HCT116 (cell line): ENCODE measurements around the gene LYST. TPM values are rescaled to one million over a fixed set of nuclear protein-coding genes. Genes with fewer than 3 reads are reported as not detected.

Experiments used
- ATAC-seq: fragments of 200-7000 bp; cut with Tn5 transposase; 2 replicates; pipeline ENCODE4 v1.9.1; 2020; ENCODE audit warnings: mild to moderate bottlenecking, moderate library complexity
- BruUV-seq: library from RNA; stranded (reverse); fragments of 400-500 nt; replicated peaks from 2 replicates; lab custom pipeline; 2021; lab: Mats Ljungman, UMichigan
- CTCF ChIA-PET: fragments of 300-600 bp; sonication (Branson Sonifier 250); formaldehyde crosslinking; loops from one replicate; lab custom pipeline; 2021; ENCODE audit warnings: antibody characterized with exemption; lab: Charles Lee
- POLR2A ChIA-PET: fragments of 300-600, 350-600 bp; sonication (Branson Sonifier 250); formaldehyde crosslinking; loops from one replicate; lab custom pipeline; 2021; ENCODE audit warnings: antibody characterized with exemption; lab: Charles Lee
- RAD21 ChIA-PET, 2 experiments: fragments of 300-600 bp; sonication (Branson Sonifier 250); formaldehyde crosslinking; loops; one replicate each; lab custom pipeline; 2023; ENCODE audit warnings: low total read pairs in 2 of 2; ENCODE audit not compliant: uncharacterized antibody in 2 of 2, unreplicated experiment in 2 of 2, low non-redundant PET in 1 of 2; lab: Charles Lee
- DNase-seq: peaks from one replicate; pipeline ENCODE4 v3.0.0-alpha.2; 2010; ENCODE audit warnings: low read depth, low spot score
- H2AFZ ChIP-seq: fragments of 200-600 bp; shearing (Covaris generic), sonication (generic); 2 replicates; pipeline ENCODE4 v1.6.1; 2017; ENCODE audit warnings: low read depth, mixed run types, mixed read lengths, antibody characterized with exemption, low read length; ENCODE audit not compliant: poor library complexity, severe bottlenecking
- H3K27ac ChIP-seq: 2 replicates; pipeline ENCODE4 v1.5.1; 2012; ENCODE audit warnings: low read depth, low read length
- H3K27me3 ChIP-seq: fragments of 200-600 bp; sonication (generic); 2 replicates; pipeline ENCODE4 v1.6.1; 2016; ENCODE audit warnings: mixed run types, low read length, mixed read lengths; ENCODE audit not compliant: insufficient read depth
- H3K36me3 ChIP-seq, 2 experiments: fragments of 200-500 bp in 1 of 2; fragments of 200-600 bp in 1 of 2; sonication (Bioruptor generic) in 1 of 2; sonication (generic) in 1 of 2; 2 replicates each; pipeline versions ENCODE4 v1.5.1 to v1.6.1; 2014 to 2016; ENCODE audit warnings: low read length in 2 of 2, inconsistent platforms in 1 of 2, mixed read lengths in 1 of 2, mixed run types in 1 of 2; ENCODE audit not compliant: insufficient read depth in 2 of 2, control insufficient read depth in 1 of 2
- H3K4me1 ChIP-seq, 2 experiments: fragments of 200-600 bp in 1 of 2; sonication (generic) in 1 of 2; 2 replicates each; pipeline versions ENCODE4 v1.5.1 to v1.6.1; 2012 to 2017; ENCODE audit warnings: low read length in 2 of 2, inconsistent platforms in 1 of 2, mild to moderate bottlenecking in 1 of 2, mixed read lengths in 1 of 2, mixed run types in 1 of 2, moderate library complexity in 1 of 2; ENCODE audit not compliant: insufficient read depth in 2 of 2, control insufficient read depth in 1 of 2
- H3K4me2 ChIP-seq: fragments of 200-600 bp; sonication (generic); 2 replicates; pipeline ENCODE4 v1.6.1; 2017; ENCODE audit warnings: mixed run types, low read length, mixed read lengths
- H3K4me3 ChIP-seq, 2 experiments: fragments of 200-600 bp in 1 of 2; sonication (generic) in 1 of 2; replicated peaks in 1 of 2; 2 replicates each; pipeline ENCODE4 v1.5.1; 2011 to 2016; ENCODE audit warnings: low read length in 2 of 2, control low read depth in 1 of 2, low read depth in 1 of 2, mild to moderate bottlenecking in 1 of 2, mixed read lengths in 1 of 2, mixed run types in 1 of 2
- H3K79me2 ChIP-seq: fragments of 200-600 bp; sonication (generic); 2 replicates; pipeline ENCODE4 v1.6.1; 2017; ENCODE audit warnings: mild to moderate bottlenecking, mixed run types, low read length, moderate library complexity, mixed read lengths; ENCODE audit not compliant: insufficient read depth
- H3K9ac ChIP-seq: fragments of 200-600 bp; sonication (generic); 2 replicates; pipeline ENCODE4 v1.6.1; 2016; ENCODE audit warnings: low read length, mixed read lengths
- H3K9me2 ChIP-seq: fragments of 200-600 bp; sonication (generic), shearing (Covaris generic); 2 replicates; pipeline ENCODE4 v1.6.1; 2017; ENCODE audit warnings: mixed run types, mild to moderate bottlenecking, moderate library complexity; ENCODE audit not compliant: insufficient read depth
- H3K9me3 ChIP-seq, 2 experiments: fragments of 200-500 bp in 1 of 2; fragments of 200-600 bp in 1 of 2; sonication (Bioruptor generic) in 1 of 2; sonication (generic) in 1 of 2; 2 replicates each; pipeline ENCODE4 v1.6.1; 2014 to 2017; ENCODE audit warnings: low read length in 2 of 2, mixed read lengths in 2 of 2, inconsistent platforms in 1 of 2, low read depth in 1 of 2, mild to moderate bottlenecking in 1 of 2, mixed run types in 1 of 2, moderate library complexity in 1 of 2; ENCODE audit not compliant: control insufficient read depth in 1 of 2, insufficient read depth in 1 of 2
- H4K20me1 ChIP-seq: fragments of 200-600 bp; sonication (generic), shearing (Covaris generic); 2 replicates; pipeline ENCODE4 v1.6.1; 2017; ENCODE audit warnings: mixed run types, mild to moderate bottlenecking, moderate library complexity; ENCODE audit not compliant: insufficient read depth
- CEBPB ChIP-seq: IDR thresholded peaks from 2 replicates; pipeline ENCODE4 v1.6.1; 2012; ENCODE audit warnings: low read depth
- ELF1 ChIP-seq: IDR thresholded peaks from 2 replicates; pipeline ENCODE4 v1.6.1; 2012; ENCODE audit warnings: low read depth, borderline replicate concordance
- EZH2phosphoT487 ChIP-seq: fragments of 200-600 bp; IDR thresholded peaks from 2 replicates; pipeline ENCODE4 v1.6.1; 2018; ENCODE audit warnings: antibody characterized with exemption, borderline replicate concordance
- POLR2A ChIP-seq: IDR thresholded peaks from 2 replicates; pipeline ENCODE4 v1.7.0; 2011; ENCODE audit warnings: borderline replicate concordance; ENCODE audit not compliant: insufficient read depth, insufficient read length; ENCODE audit errors: extremely low read depth
- SP1 ChIP-seq: IDR thresholded peaks from 2 replicates; pipeline ENCODE4 v1.6.1; 2012; ENCODE audit warnings: low read depth
- ZFX ChIP-seq: fragments of 450-650 bp; IDR thresholded peaks from 2 replicates; pipeline ENCODE4 v1.6.1; 2017
- ZNF274 ChIP-seq: fragments of 200-500 bp; sonication (Bioruptor generic); IDR thresholded peaks from 2 replicates; pipeline ENCODE4 v1.6.1; 2014; ENCODE audit warnings: mild to moderate bottlenecking, low read depth, low read length, inconsistent platforms
- intact Hi-C: fragments of 100-400 bp; cut with micrococcal nuclease; formaldehyde crosslinking; loops from 2 replicates; pipeline ENCODE4 v1.10.0; 2022
- total RNA-seq: library from RNA; stranded (reverse); gene quantifications from one replicate; pipeline ENCODE4 v1.2.1, GENCODE V29; 2021; ENCODE audit not compliant: unreplicated experiment
- TF ChIP-seq, protein P1 (sequence below), 3 experiments: fragments of 200-600 bp in 1 of 3; sonication (generic) in 1 of 3; IDR thresholded peaks in 2 of 3; conservative IDR thresholded peaks in 1 of 3; 2 replicates each; pipeline ENCODE4 v1.5.1; 2012 to 2017; ENCODE audit warnings: low read depth in 2 of 3, low read length in 2 of 3, antibody characterized with exemption in 1 of 3, borderline replicate concordance in 1 of 3, control low read depth in 1 of 3, mild to moderate bottlenecking in 1 of 3, mixed read lengths in 1 of 3, mixed run types in 1 of 3, moderate library complexity in 1 of 3; ENCODE audit not compliant: insufficient read depth in 1 of 3
- TF ChIP-seq, protein P2 (sequence below): IDR thresholded peaks from 2 replicates; pipeline ENCODE4 v1.6.1; 2011; ENCODE audit warnings: mild to moderate bottlenecking, low read length, moderate library complexity; ENCODE audit not compliant: insufficient replicate concordance; ENCODE audit errors: extremely low read depth

LYST gene
- total RNA-seq, 1 experiment from 2014 or later, result 6.6 TPM

DNA sequence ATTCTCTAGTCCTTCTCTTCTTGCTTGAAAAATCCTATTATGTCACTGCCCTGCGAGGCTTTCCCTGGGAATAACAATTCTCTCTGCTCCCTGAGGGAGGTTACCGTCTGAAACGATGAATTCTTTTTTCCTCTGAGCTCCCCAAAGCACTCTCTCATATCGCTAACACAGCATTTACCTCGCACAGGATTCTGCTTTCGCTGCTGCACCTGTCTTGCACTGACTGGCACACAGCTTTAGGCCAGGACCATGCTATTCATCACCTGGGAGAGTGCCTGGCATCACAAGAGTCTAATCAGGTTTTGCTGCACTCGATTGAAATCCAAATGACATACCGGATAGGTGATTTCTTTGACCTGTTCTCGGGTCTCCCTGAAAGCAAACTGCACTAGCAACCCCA is 164.3 kb downstream of the LYST start:
- intact Hi-C loops, result no loop called here
- no peaks in the 10 kb centered on the region; the same call in 1 of the 2 replicates for H3K9me2 ChIP-seq
- H3K79me2 ChIP-seq, result no peaks in the 10 kb centered on the region
- POLR2A ChIA-PET, result no interaction called here
- no peak overlapping the region for H3K4me2 ChIP-seq
- DNase-seq, result no peak
- no peak overlapping the region for H2AFZ ChIP-seq
- no TSS peak for BruUV-seq
- no peaks in the 10 kb centered on the region for H3K27me3 ChIP-seq
- H3K4me3 ChIP-seq, result no peak overlapping the region
- RAD21 ChIA-PET, result no interaction called here
- ATAC-seq, result no peak
- no peak overlapping the region for H3K9ac ChIP-seq
- TF ChIP-seq CEBPB, result no peak
- H3K27ac ChIP-seq, result no peak overlapping the region
- H4K20me1 ChIP-seq, result no peaks in the 10 kb centered on the region
- CTCF ChIA-PET, result no interaction called here
- no peaks in the 10 kb centered on the region for H3K36me3 ChIP-seq
- H3K4me1 ChIP-seq, result peaks cover 0 to 7% of the 10 kb centered on the region in 2 experiments; a peak in 1 of 4 replicates
- no peaks in the 10 kb centered on the region for H3K9me3 ChIP-seq

DNA sequence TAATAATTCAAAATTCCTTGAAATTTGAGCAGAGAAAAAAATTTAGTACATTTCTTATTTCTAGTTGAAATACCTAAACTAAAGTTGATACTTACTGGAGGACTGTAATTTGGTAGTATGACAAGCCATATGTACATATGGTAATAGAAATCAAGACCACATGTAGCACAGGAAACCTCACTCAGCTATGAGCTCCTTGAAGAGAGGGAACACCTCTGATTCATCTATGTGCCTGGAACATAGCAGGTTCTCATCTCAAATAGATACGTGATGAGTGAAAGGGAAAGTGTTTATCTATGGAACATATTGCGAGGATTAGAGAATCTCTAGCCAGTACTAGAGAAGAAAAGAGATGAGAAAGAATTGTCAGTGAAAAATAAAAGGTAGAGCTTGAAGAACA is 169.2 kb downstream of the LYST start:
- H3K36me3 ChIP-seq, result no peaks in the 10 kb centered on the region

More for the DNA sequence above, 169.2 kb downstream of the LYST start:
- Histone ChIP-seq H3K27me3 (no peaks in the 10 kb centered on the region), H3K4me3 (no peak overlapping the region), H3K9ac (no peak overlapping the region), H4K20me1 (no peaks in the 10 kb centered on the region), H3K4me2 (no peak overlapping the region), H2AFZ (no peak overlapping the region), H3K79me2 (no peaks in the 10 kb centered on the region), H3K27ac (no peak overlapping the region), H3K4me1 (no peaks in the 10 kb centered on the region), H3K9me3 (no peaks in the 10 kb centered on the region), H3K9me2 (no peaks in the 10 kb centered on the region)
- no peak for TF ChIP-seq SP1
- TF ChIP-seq ELF1, result no peak
- no peak for TF ChIP-seq POLR2A
- TF ChIP-seq ZFX, result no peak
- TF ChIP-seq, protein P1, sequence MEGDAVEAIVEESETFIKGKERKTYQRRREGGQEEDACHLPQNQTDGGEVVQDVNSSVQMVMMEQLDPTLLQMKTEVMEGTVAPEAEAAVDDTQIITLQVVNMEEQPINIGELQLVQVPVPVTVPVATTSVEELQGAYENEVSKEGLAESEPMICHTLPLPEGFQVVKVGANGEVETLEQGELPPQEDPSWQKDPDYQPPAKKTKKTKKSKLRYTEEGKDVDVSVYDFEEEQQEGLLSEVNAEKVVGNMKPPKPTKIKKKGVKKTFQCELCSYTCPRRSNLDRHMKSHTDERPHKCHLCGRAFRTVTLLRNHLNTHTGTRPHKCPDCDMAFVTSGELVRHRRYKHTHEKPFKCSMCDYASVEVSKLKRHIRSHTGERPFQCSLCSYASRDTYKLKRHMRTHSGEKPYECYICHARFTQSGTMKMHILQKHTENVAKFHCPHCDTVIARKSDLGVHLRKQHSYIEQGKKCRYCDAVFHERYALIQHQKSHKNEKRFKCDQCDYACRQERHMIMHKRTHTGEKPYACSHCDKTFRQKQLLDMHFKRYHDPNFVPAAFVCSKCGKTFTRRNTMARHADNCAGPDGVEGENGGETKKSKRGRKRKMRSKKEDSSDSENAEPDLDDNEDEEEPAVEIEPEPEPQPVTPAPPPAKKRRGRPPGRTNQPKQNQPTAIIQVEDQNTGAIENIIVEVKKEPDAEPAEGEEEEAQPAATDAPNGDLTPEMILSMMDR (IDR thresholded peaks at IDR 0.05 in 2 of 3, conservative IDR thresholded peaks at IDR 0.05 in 1 of 3; ENCODE audit: borderline replicate concordance in 1 of 3, insufficient read depth in 1 of 3, low read depth in 2 of 3, low read length in 2 of 3), result no peak
- TF ChIP-seq ZNF274, result no peak
- TF ChIP-seq CEBPB, result no peak
- TF ChIP-seq, protein P2, sequence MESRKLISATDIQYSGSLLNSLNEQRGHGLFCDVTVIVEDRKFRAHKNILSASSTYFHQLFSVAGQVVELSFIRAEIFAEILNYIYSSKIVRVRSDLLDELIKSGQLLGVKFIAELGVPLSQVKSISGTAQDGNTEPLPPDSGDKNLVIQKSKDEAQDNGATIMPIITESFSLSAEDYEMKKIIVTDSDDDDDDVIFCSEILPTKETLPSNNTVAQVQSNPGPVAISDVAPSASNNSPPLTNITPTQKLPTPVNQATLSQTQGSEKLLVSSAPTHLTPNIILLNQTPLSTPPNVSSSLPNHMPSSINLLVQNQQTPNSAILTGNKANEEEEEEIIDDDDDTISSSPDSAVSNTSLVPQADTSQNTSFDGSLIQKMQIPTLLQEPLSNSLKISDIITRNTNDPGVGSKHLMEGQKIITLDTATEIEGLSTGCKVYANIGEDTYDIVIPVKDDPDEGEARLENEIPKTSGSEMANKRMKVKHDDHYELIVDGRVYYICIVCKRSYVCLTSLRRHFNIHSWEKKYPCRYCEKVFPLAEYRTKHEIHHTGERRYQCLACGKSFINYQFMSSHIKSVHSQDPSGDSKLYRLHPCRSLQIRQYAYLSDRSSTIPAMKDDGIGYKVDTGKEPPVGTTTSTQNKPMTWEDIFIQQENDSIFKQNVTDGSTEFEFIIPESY, result no peak
- no peak for TF ChIP-seq EZH2phosphoT487
- ChIA-PET POLR2A (no interaction called here), CTCF (no interaction called here), RAD21 (no interaction called here)
- BruUV-seq, result no TSS peak
- ATAC-seq (no peak), DNase-seq (no peak)
- intact Hi-C loops, result no loop called here
